ENCODE data around the gene NRL. TPM values are rescaled to one million over a fixed set of nuclear protein-coding genes. Genes with fewer than 3 reads are reported as not detected.

The NRL gene
- total RNA-seq, 1 experiment from 2014 or later = 2.3 TPM

DNA sequence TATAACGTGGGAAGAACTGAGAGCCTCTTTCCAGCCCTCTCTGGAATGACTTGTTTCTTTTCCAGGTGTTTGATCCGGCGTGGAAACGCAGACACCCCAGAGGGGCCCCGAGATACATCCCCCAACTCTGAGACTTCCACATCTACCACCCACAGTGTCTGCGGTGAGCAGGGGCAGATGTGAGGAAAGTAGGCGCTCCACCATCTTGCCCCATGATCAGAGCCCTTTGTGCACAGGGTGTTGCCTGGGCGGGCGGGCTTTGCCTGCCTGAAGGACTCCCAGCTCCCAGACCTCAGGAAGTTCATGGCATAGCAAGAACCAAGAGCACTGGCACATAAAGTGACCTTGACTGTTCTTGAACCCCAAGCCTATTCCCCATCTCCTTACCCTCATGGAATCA lies 60.1 kb downstream of the NRL start:
- H3K79me2 ChIP-seq (ENCODE audit: low read depth) = no peaks in the 10 kb centered on the region
- no TSS peak for BruUV-seq (replicated peaks)
- no peaks in the 10 kb centered on the region for H3K9me2 ChIP-seq (ENCODE audit: insufficient read depth)
- no peak overlapping the region for H3K4me3 ChIP-seq
- H3K4me1 ChIP-seq (replicated peaks; ENCODE audit: insufficient read depth) = no peaks in the 10 kb centered on the region
- no peak overlapping the region for H2AFZ ChIP-seq
- no peak for TF ChIP-seq CTCF (conservative IDR thresholded peaks at IDR 0.05)
- no peak for TF ChIP-seq EZH2 (IDR thresholded peaks at IDR 0.05; ENCODE audit: low read depth)
- no peak overlapping the region for H3K27ac ChIP-seq
- H3K27me3 ChIP-seq (ENCODE audit: insufficient read depth, low read depth) = peaks cover 30% of the 10 kb centered on the region
- intact Hi-C loops (cut with micrococcal nuclease; ENCODE audit: unreplicated experiment) = no loop called here
- no peak overlapping the region for H3K4me2 ChIP-seq
- CTCF ChIA-PET = interaction anchor here (0.6 kb wide), 1 partner anchor 160 kb away, joined by 4 read pairs; no protein-coding TSS in a partner anchor
- no peak for DNase-seq
- no peaks in the 10 kb centered on the region for H3K9me3 ChIP-seq (ENCODE audit: insufficient read depth, low read depth)
- no peaks in the 10 kb centered on the region for H4K20me1 ChIP-seq (ENCODE audit: insufficient read depth)
- H3F3A ChIP-seq (ENCODE audit: insufficient read depth, low read depth) = no peaks in the 10 kb centered on the region
- no peaks in the 10 kb centered on the region for H3K36me3 ChIP-seq (ENCODE audit: low read depth)
- POLR2A ChIA-PET (ENCODE audit: unreplicated experiment) = no interaction called here

DNA sequence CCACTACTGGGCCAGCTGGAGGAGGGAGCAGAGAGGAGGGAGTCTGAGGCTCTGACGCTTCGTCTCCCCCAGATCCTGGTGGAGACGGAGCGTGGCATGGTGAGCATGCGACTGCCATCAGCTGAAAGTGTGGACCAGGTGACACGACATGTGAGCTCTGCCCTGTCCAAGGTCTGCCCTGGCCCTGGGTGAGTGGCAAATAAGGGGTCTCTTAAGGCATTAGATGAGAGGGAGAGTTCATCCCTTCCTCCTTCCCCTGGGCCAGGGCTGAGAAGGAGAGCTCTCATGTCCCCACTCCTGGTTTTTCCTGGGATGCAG lies 60.5 kb downstream of the NRL start:
- CTCF ChIA-PET = interaction anchor here (0.6 kb wide), 1 partner anchor 161 kb away, joined by 4 read pairs; no protein-coding TSS in a partner anchor
- H3K9me3 ChIP-seq (ENCODE audit: insufficient read depth, low read depth) = no peaks in the 10 kb centered on the region
- H3K36me3 ChIP-seq (ENCODE audit: low read depth) = no peaks in the 10 kb centered on the region

DNA sequence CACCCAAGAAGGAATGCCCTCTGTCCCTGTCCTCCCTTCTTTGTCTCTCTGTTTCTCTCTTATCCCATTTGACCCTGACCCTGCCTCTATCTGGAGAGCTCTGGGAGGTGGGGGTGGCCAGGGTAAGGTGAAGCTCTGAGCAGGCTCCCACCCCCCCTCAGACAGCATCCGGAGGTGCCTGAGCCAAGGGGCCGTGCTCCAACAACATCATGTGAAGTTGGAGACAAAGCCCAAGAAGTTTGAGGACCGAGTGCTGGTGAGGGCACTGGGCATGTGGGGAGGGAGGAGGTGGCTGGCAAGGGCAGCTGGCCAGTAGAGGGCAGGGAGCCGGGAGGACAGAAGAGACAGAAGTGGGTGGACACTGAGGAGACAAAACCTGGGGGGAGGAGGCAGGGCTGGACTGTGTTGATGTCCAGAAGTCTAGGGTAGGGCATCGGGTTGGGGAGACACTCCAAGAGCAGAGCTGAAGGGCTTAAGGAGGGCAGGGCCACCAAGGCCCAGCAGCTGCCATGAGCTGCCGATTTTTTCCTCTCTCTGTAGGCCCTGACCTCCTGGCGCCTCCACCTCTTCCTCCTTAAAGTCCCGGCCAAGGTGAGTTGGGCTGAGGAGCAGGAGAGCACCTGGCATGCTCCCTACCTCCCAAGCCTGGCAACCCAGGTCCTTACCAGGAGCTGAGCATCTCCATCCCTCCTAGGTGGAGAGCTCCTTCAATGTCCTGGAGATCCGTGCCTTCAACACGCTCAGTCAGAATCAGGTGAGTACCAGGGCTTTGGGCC lies 61.0 kb downstream of the NRL start:
- Histone ChIP-seq H3K79me2 (ENCODE audit: low read depth) (no peaks in the 10 kb centered on the region), H3K4me3 (no peak overlapping the region), H3F3A (ENCODE audit: insufficient read depth, low read depth) (no peaks in the 10 kb centered on the region), H3K9me3 (ENCODE audit: insufficient read depth, low read depth) (no peaks in the 10 kb centered on the region), H3K27ac (no peak overlapping the region), H2AFZ (no peak overlapping the region), H4K20me1 (ENCODE audit: insufficient read depth) (no peaks in the 10 kb centered on the region), H3K9me2 (ENCODE audit: insufficient read depth) (no peaks in the 10 kb centered on the region), H3K4me1 (replicated peaks; ENCODE audit: insufficient read depth) (no peaks in the 10 kb centered on the region), H3K36me3 (ENCODE audit: low read depth) (no peaks in the 10 kb centered on the region), H3K4me2 (no peak overlapping the region), H3K27me3 (ENCODE audit: insufficient read depth, low read depth) (peaks cover 36% of the 10 kb centered on the region)
- DNase-seq = no peak
- TF ChIP-seq EZH2 (IDR thresholded peaks at IDR 0.05; ENCODE audit: low read depth) = no peak
- BruUV-seq (replicated peaks) = no TSS peak
- ChIA-PET POLR2A (ENCODE audit: unreplicated experiment) (no interaction called here), CTCF (no interaction called here)
- intact Hi-C loops (cut with micrococcal nuclease; ENCODE audit: unreplicated experiment) = no loop called here

More for the DNA sequence above, 60.5 kb downstream of the NRL start:
- Histone ChIP-seq H3K4me1 (replicated peaks; ENCODE audit: insufficient read depth) (no peaks in the 10 kb centered on the region), H3F3A (ENCODE audit: insufficient read depth, low read depth) (no peaks in the 10 kb centered on the region), H3K4me3 (no peak overlapping the region), H3K27ac (no peak overlapping the region), H3K4me2 (no peak overlapping the region), H3K79me2 (ENCODE audit: low read depth) (no peaks in the 10 kb centered on the region), H4K20me1 (ENCODE audit: insufficient read depth) (no peaks in the 10 kb centered on the region), H3K9me2 (ENCODE audit: insufficient read depth) (no peaks in the 10 kb centered on the region), H2AFZ (no peak overlapping the region), H3K27me3 (ENCODE audit: insufficient read depth, low read depth) (peaks cover 31% of the 10 kb centered on the region)
- no peak for DNase-seq
- intact Hi-C loops (cut with micrococcal nuclease; ENCODE audit: unreplicated experiment) = no loop called here
- BruUV-seq (replicated peaks) = no TSS peak
- TF ChIP-seq EZH2 (IDR thresholded peaks at IDR 0.05; ENCODE audit: low read depth) (no peak), CTCF (conservative IDR thresholded peaks at IDR 0.05) (no peak)
- POLR2A ChIA-PET (ENCODE audit: unreplicated experiment) = no interaction called here

Data from PC-9 (cell line).